Cardiac muscle cell (in vitro differentiated cells and primary cell): ENCODE results near the gene NUDC. TPM values are rescaled to one million over a fixed set of nuclear protein-coding genes. Genes with fewer than 3 reads are reported as not detected.
A peak's percentile ranks its signal among the peaks of the same experiment; 100 is the strongest.

Experiments used
- DNase-seq, 2 donors: peaks; one replicate each; pipeline versions ENCODE4 v3.0.0 to v3.0.0-alpha.2; 2010 to 2017; ENCODE audit warnings: low read depth in 1 of 2, low spot score in 1 of 2
- H3K27ac ChIP-seq: fragments of 200-600 bp; sonication (generic); 2 replicates; pipeline ENCODE4 v1.5.1; 2016
- H3K27me3 ChIP-seq: fragments of 200-600 bp; sonication (generic); 2 replicates; pipeline ENCODE4 v1.6.0; 2016; ENCODE audit warnings: control low read depth
- H3K36me3 ChIP-seq: fragments of 200-600 bp; sonication (generic); 2 replicates; pipeline ENCODE4 v1.5.1; 2016; ENCODE audit warnings: control low read depth
- H3K4me1 ChIP-seq: fragments of 200-600 bp; sonication (generic); 2 replicates; pipeline ENCODE4 v1.8.1; 2017; ENCODE audit warnings: low read depth, mild to moderate bottlenecking, mixed run types
- H3K4me3 ChIP-seq: fragments of 200-600 bp; sonication (generic); 2 replicates; pipeline ENCODE4 v1.5.1; 2016; ENCODE audit warnings: mild to moderate bottlenecking
- H3K9me3 ChIP-seq: fragments of 200-600 bp; sonication (generic); 2 replicates; pipeline ENCODE4 v1.5.1; 2017; ENCODE audit warnings: low read depth, mild to moderate bottlenecking, control low read depth
- polyA plus RNA-seq: library from polyadenylated mRNA; unstranded; fragments of >200 nt; fragmentation: Nextera tagmentation; extraction: Ambion mirVana; gene quantifications from 2 replicates; pipeline ENCODE4 v1.2.1, GENCODE V29; 2016
- total RNA-seq: library from RNA; depleted of rRNA; stranded (reverse); fragments of >200 nt; gene quantifications from 2 replicates; pipeline ENCODE4 v1.2.3, GENCODE V29; 2016
- TF ChIP-seq, protein P1 (sequence below): IDR thresholded peaks from 2 replicates; pipeline ENCODE4 v1.5.1; 2012; ENCODE audit warnings: low read depth, mild to moderate bottlenecking, low read length

NUDC gene
- total and polyA plus RNA-seq, 2 experiments from 2014 or later, result 99.6 to 192 TPM

- Histone ChIP-seq H3K27ac (no peak overlapping the region), H3K9me3 (no peaks in the 10 kb centered on the region), H3K36me3 (peaks cover 41% of the 10 kb centered on the region), H3K4me3 (no peak overlapping the region), H3K4me1 (no peaks in the 10 kb centered on the region), H3K27me3 (no peaks in the 10 kb centered on the region)
- TF ChIP-seq, protein P1, sequence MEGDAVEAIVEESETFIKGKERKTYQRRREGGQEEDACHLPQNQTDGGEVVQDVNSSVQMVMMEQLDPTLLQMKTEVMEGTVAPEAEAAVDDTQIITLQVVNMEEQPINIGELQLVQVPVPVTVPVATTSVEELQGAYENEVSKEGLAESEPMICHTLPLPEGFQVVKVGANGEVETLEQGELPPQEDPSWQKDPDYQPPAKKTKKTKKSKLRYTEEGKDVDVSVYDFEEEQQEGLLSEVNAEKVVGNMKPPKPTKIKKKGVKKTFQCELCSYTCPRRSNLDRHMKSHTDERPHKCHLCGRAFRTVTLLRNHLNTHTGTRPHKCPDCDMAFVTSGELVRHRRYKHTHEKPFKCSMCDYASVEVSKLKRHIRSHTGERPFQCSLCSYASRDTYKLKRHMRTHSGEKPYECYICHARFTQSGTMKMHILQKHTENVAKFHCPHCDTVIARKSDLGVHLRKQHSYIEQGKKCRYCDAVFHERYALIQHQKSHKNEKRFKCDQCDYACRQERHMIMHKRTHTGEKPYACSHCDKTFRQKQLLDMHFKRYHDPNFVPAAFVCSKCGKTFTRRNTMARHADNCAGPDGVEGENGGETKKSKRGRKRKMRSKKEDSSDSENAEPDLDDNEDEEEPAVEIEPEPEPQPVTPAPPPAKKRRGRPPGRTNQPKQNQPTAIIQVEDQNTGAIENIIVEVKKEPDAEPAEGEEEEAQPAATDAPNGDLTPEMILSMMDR, result no peak
- no peak for DNase-seq
These were observed 38.7 kb upstream of the NUDC start for GRCh38 chr1:26882696-26883463.

DNA sequence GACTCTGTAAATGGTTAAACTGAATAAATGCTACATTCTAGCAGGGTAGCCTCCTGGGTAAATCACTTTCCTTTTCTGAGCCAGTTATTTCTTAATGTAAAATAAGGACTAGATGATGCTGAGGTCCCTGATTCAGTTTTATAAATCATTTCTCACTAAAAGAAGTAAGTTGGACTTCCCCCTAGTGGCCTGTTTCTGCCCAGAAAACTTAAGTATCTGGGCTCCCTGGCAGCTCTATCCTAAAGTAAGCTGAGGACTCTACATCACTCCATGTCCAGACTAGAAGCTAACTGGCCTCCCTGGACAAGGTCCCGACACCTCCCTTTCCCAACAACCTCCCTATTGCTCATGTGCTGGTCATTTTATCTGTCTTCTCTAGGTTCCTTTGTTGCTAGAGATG is 34.4 kb upstream of the NUDC start:
- Histone ChIP-seq H3K9me3 (no peaks in the 10 kb centered on the region), H3K36me3 (peaks cover 36% of the 10 kb centered on the region), H3K27me3 (no peaks in the 10 kb centered on the region), H3K27ac (no peak overlapping the region), H3K4me1 (peaks cover 6% of the 10 kb centered on the region), H3K4me3 (no peak overlapping the region)
- DNase-seq, result peak in 1 of 2 donors; percentile 61
- TF ChIP-seq, protein P1, result peak; percentile 58

- no peak for DNase-seq
- Histone ChIP-seq H3K27me3 (no peaks in the 10 kb centered on the region), H3K4me1 (peaks cover 6% of the 10 kb centered on the region), H3K36me3 (peaks cover 29% of the 10 kb centered on the region), H3K4me3 (no peak overlapping the region), H3K27ac (no peak overlapping the region), H3K9me3 (no peaks in the 10 kb centered on the region)
- TF ChIP-seq, protein P1, result no peak
These were observed 33.3 kb upstream of the NUDC start for GRCh38 chr1:26888231-26888630.

DNA sequence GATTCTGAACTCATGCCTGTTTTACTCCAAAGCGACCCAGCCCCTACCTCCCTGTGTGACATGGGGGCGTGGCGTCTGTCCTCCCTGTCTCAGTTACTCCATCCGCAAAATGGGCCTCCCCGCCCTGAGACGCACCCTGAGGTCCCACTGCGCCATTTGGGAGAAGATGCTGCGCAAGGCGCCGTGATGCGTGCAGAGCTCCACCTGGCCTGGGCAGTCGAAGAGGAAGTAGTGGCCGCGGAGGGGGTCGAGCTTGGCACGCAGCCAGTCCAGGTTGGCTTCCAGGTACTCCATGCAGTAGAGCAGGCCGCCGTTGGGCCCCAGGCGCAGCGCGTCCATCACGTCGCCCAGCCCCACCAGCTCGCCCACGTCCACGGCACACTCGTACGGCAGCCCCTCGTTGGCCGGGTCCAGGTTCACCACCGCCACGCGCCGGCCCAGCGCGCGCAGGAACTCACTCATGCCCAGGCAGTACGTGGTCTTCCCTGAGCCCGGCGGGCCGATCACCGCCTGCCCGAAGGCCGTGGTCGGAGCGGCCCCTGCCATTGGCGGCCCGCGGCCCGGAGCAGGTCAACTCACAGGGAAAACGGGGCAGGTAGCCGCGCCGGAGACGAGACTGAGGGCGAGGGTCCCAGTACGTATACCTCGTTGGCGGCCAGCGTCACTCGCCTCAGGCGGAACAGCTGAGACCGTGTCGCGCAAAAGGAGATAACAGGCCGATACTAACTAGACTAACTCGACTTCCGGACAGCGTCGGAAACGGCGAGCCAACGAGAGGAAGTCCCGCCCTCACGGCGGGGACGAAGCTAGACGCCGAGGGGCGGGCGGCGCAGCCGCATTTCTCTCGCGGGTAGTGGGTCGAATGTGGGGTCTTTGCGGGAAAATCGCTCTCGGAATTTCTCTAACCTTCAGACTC is 31.7 kb upstream of the NUDC start, which contains the start of gene GPN2:
Gene GPN2, minus strand, starts transcription at position 733 of the 916 bp plus-strand sequence. Its CDS starts 187 bp downstream, at position 546.
- TF ChIP-seq, protein P1, result no peak
- H3K27ac ChIP-seq, result peak within 1 kb of the TSS; percentile 96
- H3K27me3 ChIP-seq, result no peaks in the 10 kb centered on the region
- no peaks in the 10 kb centered on the region for H3K9me3 ChIP-seq
- peak within 1 kb of the TSS; percentile 84 for H3K4me3 ChIP-seq
- peak; percentile 76 to 87 for DNase-seq
- H3K36me3 ChIP-seq, result peaks cover 21% of the 10 kb centered on the region
- H3K4me1 ChIP-seq, result peaks cover 6% of the 10 kb centered on the region

GRCh38 chr1:26890467-26890796 is 31.1 kb upstream of the NUDC start:
- peaks cover 19% of the 10 kb centered on the region for H3K36me3 ChIP-seq
- H3K27me3 ChIP-seq, result no peaks in the 10 kb centered on the region
- TF ChIP-seq, protein P1, result no peak
- no peaks in the 10 kb centered on the region for H3K9me3 ChIP-seq
- H3K4me1 ChIP-seq, result peaks cover 6% of the 10 kb centered on the region
- no peak for DNase-seq
- H3K27ac ChIP-seq, result peak overlapping the region; percentile 96
- H3K4me3 ChIP-seq, result peak overlapping the region; percentile 84
